Caco-2 (cell line): Measurements from ENCODE around the gene FRAS1. TPM values are rescaled to one million over a fixed set of nuclear protein-coding genes. Genes with fewer than 3 reads are reported as not detected.

ENCODE experiments used
- BruUV-seq: library from RNA; stranded (reverse); fragments of 400-500 nt; replicated peaks from 2 replicates; lab custom pipeline; 2021; lab: Mats Ljungman, UMichigan
- CTCF ChIA-PET: fragments of 300-600 bp; sonication (Branson Sonifier 250); formaldehyde crosslinking; loops from one replicate; lab custom pipeline; 2022; ENCODE audit warnings: antibody characterized with exemption; lab: Charles Lee
- POLR2A ChIA-PET: fragments of 300-600 bp; sonication (Branson Sonifier 250); formaldehyde crosslinking; loops from one replicate; lab custom pipeline; 2022; ENCODE audit warnings: antibody characterized with exemption; lab: Charles Lee
- DNase-seq, 2 experiments: peaks; one replicate each; pipeline versions ENCODE4 v3.0.0 to v3.0.0-alpha.2; 2020 to 2022
- H3K27me3 ChIP-seq: replicated peaks from 2 replicates; pipeline ENCODE4 v1.6.0; 2011; ENCODE audit warnings: low read length; ENCODE audit not compliant: control insufficient read depth, insufficient read depth
- H3K36me3 ChIP-seq: 2 replicates; pipeline ENCODE4 v1.5.1; 2011; ENCODE audit warnings: low read length; ENCODE audit not compliant: control insufficient read depth, insufficient read depth
- H3K4me1 ChIP-seq: fragments of 250-450 bp; sonication (Bioruptor Pico); 2 replicates; pipeline ENCODE4 v1.5.1; 2020; ENCODE audit warnings: mild to moderate bottlenecking
- H3K4me3 ChIP-seq: 2 replicates; pipeline ENCODE4 v1.5.1; 2011; ENCODE audit warnings: low read depth, mild to moderate bottlenecking, control low read depth, low read length
- H3K9me3 ChIP-seq: fragments of 250-450 bp; sonication (Bioruptor Pico); 2 replicates; pipeline ENCODE4 v1.5.1; 2020; ENCODE audit warnings: mild to moderate bottlenecking, moderate library complexity
- H3K27ac Mint-ChIP-seq: one replicate; pipeline ENCODE4 v1.8.0; 2022; ENCODE audit warnings: mixed read lengths; ENCODE audit not compliant: unreplicated experiment
- H3K27me3 Mint-ChIP-seq: one replicate; pipeline ENCODE4 v1.8.0; 2022; ENCODE audit warnings: mixed read lengths; ENCODE audit not compliant: insufficient read depth, unreplicated experiment
- H3K36me3 Mint-ChIP-seq: one replicate; pipeline ENCODE4 v1.8.0; 2022; ENCODE audit warnings: mild to moderate bottlenecking, mixed read lengths; ENCODE audit not compliant: insufficient read depth, unreplicated experiment
- H3K4me1 Mint-ChIP-seq: one replicate; pipeline ENCODE4 v1.8.0; 2022; ENCODE audit warnings: low read depth, mixed read lengths; ENCODE audit not compliant: unreplicated experiment
- H3K4me3 Mint-ChIP-seq: one replicate; pipeline ENCODE4 v1.8.0; 2022; ENCODE audit warnings: mild to moderate bottlenecking, moderate library complexity, mixed read lengths; ENCODE audit not compliant: unreplicated experiment
- H3K9me3 Mint-ChIP-seq: one replicate; pipeline ENCODE4 v1.8.0; 2022; ENCODE audit warnings: mixed read lengths; ENCODE audit not compliant: unreplicated experiment
- CTCF ChIP-seq, 2 experiments: fragments of 200-600 bp in 1 of 2; IDR thresholded peaks; 1 replicate in 1 of 2; 2 replicates in 1 of 2; pipeline versions ENCODE4 v1.5.1 to v1.8.0; 2011 to 2022; ENCODE audit warnings: antibody characterized with exemption in 1 of 2, control low read depth in 1 of 2, inconsistent platforms in 1 of 2, low read depth in 1 of 2, low read length in 1 of 2, mild to moderate bottlenecking in 1 of 2, moderate library complexity in 1 of 2; ENCODE audit not compliant: insufficient read depth in 1 of 2, severe bottlenecking in 1 of 2, unreplicated experiment in 1 of 2
- intact Hi-C: fragments of 100-400 bp; cut with micrococcal nuclease; formaldehyde crosslinking; loops from one replicate; pipeline ENCODE4 v1.10.0; 2022; ENCODE audit not compliant: unreplicated experiment
- total RNA-seq: library from RNA; stranded (reverse); gene quantifications from 2 replicates; pipeline ENCODE4 v1.2.3, GENCODE V29; 2022

FRAS1 gene
- total RNA-seq, 1 experiment from 2014 or later, result 40.8 TPM

- no peak for DNase-seq
- ChIA-PET CTCF (no interaction called here), POLR2A (no interaction called here)
- Histone ChIP-seq H3K4me1 (no peaks in the 10 kb centered on the region), H3K27me3 (no peaks in the 10 kb centered on the region), H3K4me3 (no peak overlapping the region), H3K9me3 (no peaks in the 10 kb centered on the region), H3K36me3 (peaks cover 2% of the 10 kb centered on the region; the same call in 1 of the 2 replicates)
- no peak for TF ChIP-seq CTCF (IDR thresholded peaks at IDR 0.05; ENCODE audit: insufficient read depth in 1 of 2, low read depth in 1 of 2, low read length in 1 of 2, severe bottlenecking in 1 of 2, unreplicated experiment in 1 of 2)
- no peak overlapping the region for H3K4me3 Mint-ChIP-seq
- H3K27me3 Mint-ChIP-seq, result no peaks in the 10 kb centered on the region
- peaks cover 25% of the 10 kb centered on the region for H3K36me3 Mint-ChIP-seq
- H3K27ac Mint-ChIP-seq, result no peak overlapping the region
- no peaks in the 10 kb centered on the region for H3K9me3 Mint-ChIP-seq
- no TSS peak for BruUV-seq
- intact Hi-C loops, result no loop called here
- H3K4me1 Mint-ChIP-seq, result no peaks in the 10 kb centered on the region
Measured at GRCh38 chr4:78386679-78387078, 329.6 kb downstream of the FRAS1 start.

GRCh38 chr4:78395642-78396041, 338.5 kb downstream of the FRAS1 start:
- Histone ChIP-seq H3K27me3 (no peaks in the 10 kb centered on the region), H3K36me3 (no peaks in the 10 kb centered on the region), H3K4me1 (no peaks in the 10 kb centered on the region), H3K4me3 (no peak overlapping the region), H3K9me3 (peaks cover 14% of the 10 kb centered on the region)
- ChIA-PET POLR2A (no interaction called here), CTCF (no interaction called here)
- no peaks in the 10 kb centered on the region for H3K36me3 Mint-ChIP-seq
- H3K4me3 Mint-ChIP-seq, result no peak overlapping the region
- H3K9me3 Mint-ChIP-seq, result peaks cover 25% of the 10 kb centered on the region
- intact Hi-C loops, result no loop called here
- H3K4me1 Mint-ChIP-seq, result no peaks in the 10 kb centered on the region
- DNase-seq, result no peak
- no peaks in the 10 kb centered on the region for H3K27me3 Mint-ChIP-seq
- H3K27ac Mint-ChIP-seq, result no peak overlapping the region
- TF ChIP-seq CTCF (IDR thresholded peaks at IDR 0.05; ENCODE audit: insufficient read depth in 1 of 2, low read depth in 1 of 2, low read length in 1 of 2, severe bottlenecking in 1 of 2, unreplicated experiment in 1 of 2), result no peak
- BruUV-seq, result no TSS peak

GRCh38 chr4:78396613-78397291, 339.6 kb downstream of the FRAS1 start:
- Mint-ChIP-seq H3K36me3 (no peaks in the 10 kb centered on the region), H3K4me1 (no peaks in the 10 kb centered on the region), H3K9me3 (peaks cover 25% of the 10 kb centered on the region), H3K4me3 (no peak overlapping the region), H3K27ac (no peak overlapping the region), H3K27me3 (no peaks in the 10 kb centered on the region)
- Histone ChIP-seq H3K27me3 (no peaks in the 10 kb centered on the region), H3K4me1 (no peaks in the 10 kb centered on the region), H3K36me3 (no peaks in the 10 kb centered on the region), H3K4me3 (no peak overlapping the region), H3K9me3 (peaks cover 14% of the 10 kb centered on the region)
- intact Hi-C loops, result no loop called here
- no peak for TF ChIP-seq CTCF (IDR thresholded peaks at IDR 0.05; ENCODE audit: insufficient read depth in 1 of 2, low read depth in 1 of 2, low read length in 1 of 2, severe bottlenecking in 1 of 2, unreplicated experiment in 1 of 2)
- ChIA-PET POLR2A (no interaction called here), CTCF (no interaction called here)
- BruUV-seq, result no TSS peak
- DNase-seq, result no peak
